ENCODE measurements around the gene SLC39A9.
A peak's percentile ranks its signal among the peaks of the same experiment; 100 is the strongest.
"Not testable (repeated sequence)": the region's sequence is repeated elsewhere in the genome, so short reads cannot be mapped to it uniquely, and the experiment has no call there.

Gene SLC39A9

DNA sequence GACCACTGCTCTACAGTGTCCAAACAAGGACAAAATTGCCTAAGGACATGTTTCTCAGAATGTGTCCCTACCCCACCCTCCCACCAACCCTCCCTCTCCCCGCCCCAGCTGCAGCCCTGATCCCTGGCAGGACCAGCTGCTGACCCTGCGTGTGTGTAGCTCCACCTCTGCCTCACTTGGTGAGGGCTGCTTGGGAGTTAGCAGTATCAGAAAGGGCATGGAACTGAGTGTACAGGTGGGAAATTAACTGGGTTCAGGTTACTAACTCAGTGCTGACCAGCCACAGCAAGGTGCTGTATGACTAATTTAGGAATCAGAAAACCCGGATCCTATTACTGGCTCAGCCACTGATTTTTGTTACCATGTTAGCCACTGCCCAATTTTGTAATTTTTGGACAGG, 74.8 kb downstream of the SLC39A9 start:
- TF ChIP-seq, protein P1, sequence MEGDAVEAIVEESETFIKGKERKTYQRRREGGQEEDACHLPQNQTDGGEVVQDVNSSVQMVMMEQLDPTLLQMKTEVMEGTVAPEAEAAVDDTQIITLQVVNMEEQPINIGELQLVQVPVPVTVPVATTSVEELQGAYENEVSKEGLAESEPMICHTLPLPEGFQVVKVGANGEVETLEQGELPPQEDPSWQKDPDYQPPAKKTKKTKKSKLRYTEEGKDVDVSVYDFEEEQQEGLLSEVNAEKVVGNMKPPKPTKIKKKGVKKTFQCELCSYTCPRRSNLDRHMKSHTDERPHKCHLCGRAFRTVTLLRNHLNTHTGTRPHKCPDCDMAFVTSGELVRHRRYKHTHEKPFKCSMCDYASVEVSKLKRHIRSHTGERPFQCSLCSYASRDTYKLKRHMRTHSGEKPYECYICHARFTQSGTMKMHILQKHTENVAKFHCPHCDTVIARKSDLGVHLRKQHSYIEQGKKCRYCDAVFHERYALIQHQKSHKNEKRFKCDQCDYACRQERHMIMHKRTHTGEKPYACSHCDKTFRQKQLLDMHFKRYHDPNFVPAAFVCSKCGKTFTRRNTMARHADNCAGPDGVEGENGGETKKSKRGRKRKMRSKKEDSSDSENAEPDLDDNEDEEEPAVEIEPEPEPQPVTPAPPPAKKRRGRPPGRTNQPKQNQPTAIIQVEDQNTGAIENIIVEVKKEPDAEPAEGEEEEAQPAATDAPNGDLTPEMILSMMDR (IDR thresholded peaks at IDR 0.05; ENCODE audit: borderline replicate concordance, insufficient read depth, low read depth, low read length), result no peak
- no peak overlapping the region for H3K4me3 ChIP-seq (ENCODE audit: low read depth, low read length)

DNA sequence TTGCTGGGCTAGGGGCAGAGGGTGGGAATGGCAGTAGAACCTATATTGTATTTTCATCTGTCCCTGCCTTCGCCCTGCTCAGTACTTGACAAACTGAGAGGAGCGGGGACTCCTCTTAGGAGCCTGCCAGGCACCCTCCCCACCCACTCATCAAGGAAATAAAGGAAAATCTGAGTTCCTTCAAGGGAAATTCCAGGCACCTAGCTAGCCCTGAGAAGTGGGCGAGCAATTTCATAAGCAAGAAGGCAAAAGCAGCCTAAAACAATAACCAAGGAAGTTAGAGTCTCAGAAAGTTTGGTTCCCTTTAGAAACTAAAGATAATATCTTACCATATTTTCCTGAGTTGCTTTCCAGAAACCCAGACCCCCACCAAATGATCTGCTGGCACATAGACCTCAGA, 75.5 kb downstream of the SLC39A9 start:
- TF ChIP-seq, protein P1 (IDR thresholded peaks at IDR 0.05; ENCODE audit: borderline replicate concordance, insufficient read depth, low read depth, low read length), result no peak
- no peak overlapping the region for H3K4me3 ChIP-seq (ENCODE audit: low read depth, low read length)

DNA sequence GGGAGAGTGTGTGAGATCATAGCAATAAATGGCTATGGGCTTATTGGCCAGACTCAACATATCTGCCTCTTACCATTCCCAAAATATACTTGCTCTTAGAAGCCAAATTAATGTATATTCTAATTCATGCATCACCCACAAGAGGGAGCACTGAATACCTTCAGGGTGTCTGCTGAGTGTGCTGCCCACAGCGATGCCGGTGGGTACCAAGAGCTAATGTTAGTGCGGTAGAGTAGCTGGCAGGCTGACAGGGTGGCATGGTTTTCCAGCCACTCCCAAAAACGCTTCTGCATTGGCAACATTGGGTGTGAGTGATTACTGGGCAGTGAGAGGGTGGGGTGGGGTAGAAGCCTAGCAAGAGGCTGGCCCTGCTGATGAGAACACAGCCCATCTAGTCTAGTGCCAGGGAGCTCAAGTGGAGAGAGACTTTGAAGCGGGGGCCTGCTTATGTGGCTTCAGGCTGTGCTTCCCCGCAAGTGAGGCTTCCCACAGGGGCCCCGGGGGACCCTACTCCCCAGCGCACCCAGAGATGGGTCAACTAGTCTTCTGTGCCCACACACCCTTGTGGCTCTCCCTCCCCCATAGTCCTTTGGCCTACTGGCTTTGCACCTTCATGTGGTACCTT, 76.8 kb downstream of the SLC39A9 start:
- no peak overlapping the region for H3K4me3 ChIP-seq (ENCODE audit: low read depth, low read length)
- TF ChIP-seq, protein P1 (IDR thresholded peaks at IDR 0.05; ENCODE audit: borderline replicate concordance, insufficient read depth, low read depth, low read length), result peak; percentile 48; the same call in 1 of the 2 replicates

DNA sequence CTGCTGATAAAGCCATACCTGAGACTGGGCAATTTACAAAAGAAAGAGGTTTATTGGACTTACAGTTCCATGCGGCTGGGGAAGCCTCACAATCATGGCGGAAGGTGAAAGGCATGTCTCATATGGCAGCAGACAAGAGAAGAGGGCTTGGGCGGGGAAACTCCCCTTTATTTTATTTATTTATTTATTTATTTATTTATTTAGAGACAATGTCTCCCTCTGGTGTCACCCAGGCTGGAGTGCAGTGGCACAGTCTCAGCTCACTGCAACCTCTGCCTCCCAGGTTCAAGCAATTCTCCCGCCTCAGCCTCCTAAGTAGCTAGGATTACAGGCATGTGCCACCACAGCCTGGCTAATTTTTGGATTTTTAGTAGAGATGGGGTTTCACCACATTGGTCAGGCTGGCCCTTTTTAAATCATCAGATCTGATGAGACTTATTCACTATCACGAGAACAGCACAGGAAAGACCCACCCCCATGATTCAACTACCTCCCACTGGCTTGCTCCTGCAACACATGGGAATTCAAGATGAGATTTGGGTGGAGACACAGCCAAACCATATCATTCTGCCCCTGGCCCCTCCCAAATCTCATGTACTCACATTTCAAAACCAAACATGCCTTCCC, 78.4 kb downstream of the SLC39A9 start:
- not testable (repeated sequence) for H3K4me3 ChIP-seq (ENCODE audit: low read depth, low read length)

DNA sequence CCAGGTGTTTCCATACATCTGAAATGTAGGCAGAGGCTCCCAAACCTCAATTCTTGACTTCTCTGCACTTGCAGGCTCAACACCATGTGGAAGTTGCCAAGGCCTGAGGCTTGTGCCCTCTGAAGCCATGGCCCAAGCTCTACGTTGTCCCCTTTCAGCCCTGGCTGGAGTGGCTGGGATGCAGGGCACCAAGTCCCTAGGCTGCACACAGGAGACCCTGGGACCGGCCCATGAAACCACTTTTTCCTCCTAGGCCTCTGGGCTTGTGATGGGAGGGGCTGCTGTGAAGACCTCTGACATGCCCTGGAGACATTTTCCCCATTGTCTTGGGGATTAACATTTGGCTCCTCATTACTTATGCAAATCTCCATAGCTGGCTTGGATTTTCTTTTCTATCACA, 79.6 kb downstream of the SLC39A9 start:
- not testable (repeated sequence) for H3K4me3 ChIP-seq (ENCODE audit: low read depth, low read length)

DNA sequence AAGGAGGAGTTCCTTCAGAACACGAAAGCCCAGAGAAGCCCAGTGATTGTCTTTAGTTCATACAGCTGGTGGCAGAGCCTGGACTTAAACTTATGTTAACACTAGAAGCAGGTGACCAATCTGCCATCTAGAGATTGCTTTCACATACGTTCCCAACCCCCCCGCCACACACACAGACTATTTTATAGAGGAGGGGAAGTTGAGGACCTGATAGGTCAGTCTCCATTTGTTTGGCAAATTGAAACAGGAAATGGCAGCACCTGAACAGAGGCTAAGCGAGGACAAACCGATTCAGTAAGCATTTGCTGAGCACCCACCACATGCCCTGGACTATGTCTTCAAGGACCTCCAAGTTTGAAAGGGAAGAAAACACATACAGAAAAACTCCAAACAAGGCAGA, 81.2 kb downstream of the SLC39A9 start:
- no peak overlapping the region for H3K4me3 ChIP-seq (ENCODE audit: low read depth, low read length)
- TF ChIP-seq, protein P1 (IDR thresholded peaks at IDR 0.05; ENCODE audit: borderline replicate concordance, insufficient read depth, low read depth, low read length), result no peak

DNA sequence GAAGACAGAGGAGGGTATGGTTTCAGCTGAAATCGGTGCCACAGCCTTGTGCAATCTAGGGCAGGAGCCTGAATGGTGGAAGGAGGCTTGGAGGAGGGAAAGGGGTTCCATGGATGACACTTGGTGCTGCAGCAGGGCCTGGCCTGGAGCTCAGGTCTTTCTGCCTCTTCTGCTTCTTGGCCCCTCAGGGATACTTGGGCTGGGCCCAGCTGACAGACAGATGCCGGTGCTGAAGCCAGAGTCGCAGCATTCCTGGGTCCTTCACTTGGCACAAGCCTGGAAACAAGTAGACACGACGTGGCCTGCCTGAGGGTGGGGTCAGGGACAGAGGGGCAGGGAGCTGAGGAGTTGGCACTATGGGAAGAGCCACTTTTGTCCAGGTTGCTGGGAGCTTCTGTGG, 81.6 kb downstream of the SLC39A9 start:
- no peak overlapping the region for H3K4me3 ChIP-seq (ENCODE audit: low read depth, low read length)
- TF ChIP-seq, protein P1 (IDR thresholded peaks at IDR 0.05; ENCODE audit: borderline replicate concordance, insufficient read depth, low read depth, low read length), result no peak

DNA sequence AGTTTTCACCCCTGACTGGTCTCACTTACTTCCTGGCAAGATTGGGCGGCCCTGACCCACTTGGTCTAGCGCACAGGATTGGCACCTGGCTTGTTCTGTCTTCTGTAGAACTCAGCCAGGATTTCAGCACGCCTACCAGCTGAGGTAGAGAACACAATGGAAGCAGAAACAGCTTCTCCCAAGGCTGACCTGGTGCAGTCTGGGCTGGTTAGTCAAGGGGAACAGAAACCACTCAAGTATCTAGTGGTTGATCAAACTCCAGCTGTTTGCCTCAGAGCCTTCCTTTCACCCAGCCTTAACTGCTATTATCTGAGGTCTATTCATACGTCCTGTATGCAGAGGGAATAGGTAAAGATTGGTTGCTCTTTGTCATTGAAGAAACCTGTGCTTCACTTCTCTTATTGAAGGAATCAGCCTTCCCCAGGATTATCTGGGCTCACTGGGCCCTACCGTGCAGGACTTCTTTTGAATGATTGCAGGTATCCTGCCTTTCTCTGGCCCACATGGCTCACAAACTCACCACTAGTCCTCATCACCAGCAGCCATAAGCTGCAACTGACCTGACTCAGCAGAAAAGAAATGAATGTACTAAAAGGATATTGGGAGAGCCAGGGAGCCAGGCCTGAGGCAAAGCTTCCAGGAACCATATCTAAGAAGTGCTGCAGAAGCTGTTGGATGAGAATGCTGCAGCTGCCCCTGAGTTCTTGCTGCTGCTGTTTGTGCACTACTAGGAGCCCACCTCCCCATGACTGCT, 83.5 kb downstream of the SLC39A9 start:
- TF ChIP-seq, protein P1 (IDR thresholded peaks at IDR 0.05; ENCODE audit: borderline replicate concordance, insufficient read depth, low read depth, low read length), result no peak
- no peak overlapping the region for H3K4me3 ChIP-seq (ENCODE audit: low read depth, low read length)
